PC-3 (cell line): ENCODE measurements around the gene IL1RAPL1. TPM values are rescaled to one million over a fixed set of nuclear protein-coding genes. Genes with fewer than 3 reads are reported as not detected.

ENCODE experiments used
- ATAC-seq: fragments of 200-7000 bp; cut with Tn5 transposase; 2 replicates; pipeline ENCODE4 v1.9.1; 2020; ENCODE audit warnings: mild to moderate bottlenecking, moderate library complexity
- BruUV-seq: library from RNA; stranded (reverse); fragments of 400-500 nt; replicated peaks from 2 replicates; lab custom pipeline; 2021; lab: Mats Ljungman, UMichigan
- CTCF ChIA-PET: fragments of 300-600 bp; sonication (Branson Sonifier 250); formaldehyde crosslinking; loops from one replicate; lab custom pipeline; 2022; ENCODE audit warnings: antibody characterized with exemption; lab: Charles Lee
- POLR2A ChIA-PET: fragments of 300-600 bp; sonication (Branson Sonifier 250); formaldehyde crosslinking; loops from one replicate; lab custom pipeline; 2022; ENCODE audit warnings: antibody characterized with exemption; ENCODE audit not compliant: unreplicated experiment; lab: Charles Lee
- DNase-seq: peaks from one replicate; pipeline ENCODE4 v3.0.0-alpha.2; 2015
- H2AFZ ChIP-seq: fragments of 300-600 bp; sonication (generic); 2 replicates; pipeline ENCODE4 v1.6.0; 2016; ENCODE audit warnings: antibody characterized with exemption, low read length
- H3F3A ChIP-seq: fragments of 300-600 bp; sonication (generic); one replicate; pipeline ENCODE4 v1.6.0; 2017; ENCODE audit warnings: antibody characterized with exemption, low read length, control low read depth, mild to moderate bottlenecking; ENCODE audit not compliant: unreplicated experiment
- H3K27ac ChIP-seq: fragments of 300-600 bp; sonication (generic); 2 replicates; pipeline ENCODE4 v1.5.1; 2016; ENCODE audit warnings: mild to moderate bottlenecking, low read length
- H3K27me3 ChIP-seq: fragments of 300-600 bp; sonication (generic); 2 replicates; pipeline ENCODE4 v1.6.1; 2016; ENCODE audit warnings: low read length, mixed read lengths
- H3K36me3 ChIP-seq: fragments of 300-600 bp; sonication (generic); 2 replicates; pipeline ENCODE4 v1.6.1; 2016; ENCODE audit warnings: low read depth, mixed run types, low read length, mixed read lengths
- H3K4me1 ChIP-seq: fragments of 300-600 bp; sonication (generic); 2 replicates; pipeline ENCODE4 v1.5.1; 2016; ENCODE audit warnings: low read length; ENCODE audit not compliant: insufficient read depth
- H3K4me2 ChIP-seq: fragments of 300-600 bp; sonication (generic); 2 replicates; pipeline ENCODE4 v1.6.0; 2016; ENCODE audit warnings: low read length
- H3K4me3 ChIP-seq: fragments of 300-600 bp; sonication (generic); 2 replicates; pipeline ENCODE4 v1.5.1; 2016; ENCODE audit warnings: mild to moderate bottlenecking, low read length, mixed read lengths
- H3K79me2 ChIP-seq: fragments of 300-600 bp; sonication (generic); 2 replicates; pipeline ENCODE4 v1.6.1; 2017; ENCODE audit warnings: low read length, mixed read lengths
- H3K9ac ChIP-seq: fragments of 300-600 bp; sonication (generic); 2 replicates; pipeline ENCODE4 v1.6.0; 2016; ENCODE audit warnings: mild to moderate bottlenecking, low read length
- H3K9me2 ChIP-seq: fragments of 300-600 bp; sonication (generic); replicated peaks from 2 replicates; pipeline ENCODE4 v1.6.1; 2016; ENCODE audit warnings: mixed run types, low read length, mixed read lengths
- H3K9me3 ChIP-seq: fragments of 300-600 bp; sonication (generic); 2 replicates; pipeline ENCODE4 v1.6.1; 2016; ENCODE audit warnings: low read length, mixed read lengths
- H4K20me1 ChIP-seq: fragments of 300-600 bp; sonication (generic); 2 replicates; pipeline ENCODE4 v1.6.1; 2016; ENCODE audit warnings: low read length, mixed read lengths
- EZH2 ChIP-seq: fragments of 300-600 bp; sonication (generic); IDR thresholded peaks from one replicate; pipeline ENCODE4 v1.6.1; 2017; ENCODE audit warnings: antibody characterized with exemption, mild to moderate bottlenecking, low read length; ENCODE audit not compliant: unreplicated experiment
- EZH2phosphoT487 ChIP-seq: fragments of 300-600 bp; sonication (generic); IDR thresholded peaks from 2 replicates; pipeline ENCODE4 v1.6.1; 2018; ENCODE audit warnings: mild to moderate bottlenecking, antibody characterized with exemption, low read length, borderline replicate concordance
- intact Hi-C: fragments of 100-400 bp; cut with micrococcal nuclease; formaldehyde crosslinking; loops from 2 replicates; pipeline ENCODE4 v1.9.0; 2023
- total RNA-seq: library from RNA; depleted of rRNA; stranded (reverse); fragments of >200 nt; gene quantifications from 2 replicates; pipeline ENCODE4 v1.2.3, GENCODE V29; 2014
- TF ChIP-seq, protein P1 (sequence below): fragments of 300-600 bp; sonication (generic); conservative IDR thresholded peaks from 2 replicates; pipeline ENCODE4 v1.5.1; 2017; ENCODE audit warnings: antibody characterized with exemption, low read depth, mild to moderate bottlenecking, low read length

IL1RAPL1 gene
- total RNA-seq, 1 experiment from 2014 or later: 0.44 TPM

DNA sequence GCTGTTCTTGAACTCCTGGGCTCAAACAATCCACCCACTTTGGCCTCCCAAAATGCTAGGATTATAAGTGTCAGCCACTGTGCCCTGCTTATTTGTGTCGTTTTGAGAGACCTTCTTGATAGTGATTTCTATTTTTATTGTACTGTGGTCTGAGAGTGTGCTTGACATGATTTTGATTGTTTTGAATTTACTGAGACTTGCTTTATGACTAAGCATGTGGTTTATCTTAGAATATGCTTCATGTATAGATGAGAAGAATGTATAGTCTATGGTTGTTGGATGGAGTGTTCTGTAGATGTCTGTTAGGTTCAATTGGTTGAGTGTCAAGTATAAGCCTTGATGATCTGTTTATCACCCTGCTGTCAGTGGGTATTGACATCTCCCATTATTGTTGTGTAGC, 789.3 kb downstream of the IL1RAPL1 start:
- no peak for ATAC-seq
- no peak overlapping the region for H3K4me3 ChIP-seq
- H3K27me3 ChIP-seq: no peaks in the 10 kb centered on the region
- no peaks in the 10 kb centered on the region for H4K20me1 ChIP-seq
- no peaks in the 10 kb centered on the region for H3K4me1 ChIP-seq
- no peak overlapping the region for H3K27ac ChIP-seq
- no peaks in the 10 kb centered on the region for H3K9me3 ChIP-seq
- ChIA-PET CTCF (no interaction called here), POLR2A (no interaction called here)
- no TSS peak for BruUV-seq
- intact Hi-C loops: no loop called here
- no peak overlapping the region for H3K9ac ChIP-seq
- no peaks in the 10 kb centered on the region for H3K79me2 ChIP-seq
- H2AFZ ChIP-seq: no peak overlapping the region
- H3F3A ChIP-seq: no peaks in the 10 kb centered on the region
- TF ChIP-seq EZH2phosphoT487 (no peak), EZH2 (no peak)
- TF ChIP-seq, protein P1, sequence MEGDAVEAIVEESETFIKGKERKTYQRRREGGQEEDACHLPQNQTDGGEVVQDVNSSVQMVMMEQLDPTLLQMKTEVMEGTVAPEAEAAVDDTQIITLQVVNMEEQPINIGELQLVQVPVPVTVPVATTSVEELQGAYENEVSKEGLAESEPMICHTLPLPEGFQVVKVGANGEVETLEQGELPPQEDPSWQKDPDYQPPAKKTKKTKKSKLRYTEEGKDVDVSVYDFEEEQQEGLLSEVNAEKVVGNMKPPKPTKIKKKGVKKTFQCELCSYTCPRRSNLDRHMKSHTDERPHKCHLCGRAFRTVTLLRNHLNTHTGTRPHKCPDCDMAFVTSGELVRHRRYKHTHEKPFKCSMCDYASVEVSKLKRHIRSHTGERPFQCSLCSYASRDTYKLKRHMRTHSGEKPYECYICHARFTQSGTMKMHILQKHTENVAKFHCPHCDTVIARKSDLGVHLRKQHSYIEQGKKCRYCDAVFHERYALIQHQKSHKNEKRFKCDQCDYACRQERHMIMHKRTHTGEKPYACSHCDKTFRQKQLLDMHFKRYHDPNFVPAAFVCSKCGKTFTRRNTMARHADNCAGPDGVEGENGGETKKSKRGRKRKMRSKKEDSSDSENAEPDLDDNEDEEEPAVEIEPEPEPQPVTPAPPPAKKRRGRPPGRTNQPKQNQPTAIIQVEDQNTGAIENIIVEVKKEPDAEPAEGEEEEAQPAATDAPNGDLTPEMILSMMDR: no peak
- H3K9me2 ChIP-seq: no peaks in the 10 kb centered on the region
- H3K36me3 ChIP-seq: no peaks in the 10 kb centered on the region
- no peak overlapping the region for H3K4me2 ChIP-seq
- DNase-seq: no peak

DNA sequence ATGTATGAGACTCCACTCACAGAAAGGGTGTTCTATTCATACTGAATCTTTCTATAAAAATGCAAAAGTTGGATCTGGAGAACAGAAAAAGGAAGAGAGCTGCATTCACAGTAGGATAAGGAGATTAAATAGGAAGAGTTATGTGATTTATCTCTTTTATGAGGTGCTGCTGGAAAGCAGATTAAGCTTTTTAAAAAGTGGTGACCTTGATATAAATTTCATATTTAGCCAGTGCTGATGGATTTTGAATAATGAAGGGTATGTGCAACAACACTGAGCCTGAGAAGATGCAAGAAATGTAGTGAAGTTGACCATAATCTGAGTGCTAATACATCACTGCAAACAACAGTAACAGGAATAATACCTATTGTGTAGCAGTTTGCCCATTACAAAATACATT, 795.6 kb downstream of the IL1RAPL1 start:
- Histone ChIP-seq H3K36me3 (no peaks in the 10 kb centered on the region), H3K9me3 (no peaks in the 10 kb centered on the region), H3K27ac (no peak overlapping the region), H3K79me2 (no peaks in the 10 kb centered on the region), H2AFZ (no peak overlapping the region), H3K9ac (no peak overlapping the region), H3K4me2 (no peak overlapping the region), H4K20me1 (no peaks in the 10 kb centered on the region), H3K4me1 (no peaks in the 10 kb centered on the region), H3K27me3 (no peaks in the 10 kb centered on the region), H3F3A (no peaks in the 10 kb centered on the region), H3K9me2 (no peaks in the 10 kb centered on the region), H3K4me3 (no peak overlapping the region)
- ATAC-seq (no peak), DNase-seq (no peak)
- BruUV-seq: no TSS peak
- CTCF ChIA-PET: no interaction called here
- POLR2A ChIA-PET: no interaction called here
- TF ChIP-seq EZH2: no peak
- TF ChIP-seq, protein P1: no peak
- TF ChIP-seq EZH2phosphoT487: no peak
- intact Hi-C loops: no loop called here

DNA sequence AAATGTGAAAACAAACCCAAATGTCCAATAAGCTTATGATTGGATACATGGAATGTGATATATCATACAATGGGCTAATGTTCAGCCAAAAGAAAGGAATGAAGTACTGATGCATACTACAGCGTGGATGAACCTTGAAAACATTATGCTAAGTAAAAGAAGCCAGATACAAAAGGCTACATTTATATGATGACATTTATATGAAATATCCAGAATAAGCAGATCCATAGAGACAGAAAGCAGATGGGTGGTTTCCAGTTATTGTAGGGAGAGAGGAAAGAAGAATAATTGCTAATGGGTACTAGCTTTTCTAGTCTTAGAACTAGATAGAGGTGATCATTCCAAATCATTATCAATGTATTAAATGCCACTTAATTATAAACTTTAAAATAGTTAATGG, 801.3 kb downstream of the IL1RAPL1 start:
- ChIA-PET POLR2A (no interaction called here), CTCF (no interaction called here)
- Histone ChIP-seq H3K27me3 (no peaks in the 10 kb centered on the region), H3K27ac (no peak overlapping the region), H3K4me3 (no peak overlapping the region), H3K36me3 (no peaks in the 10 kb centered on the region), H3K79me2 (no peaks in the 10 kb centered on the region), H4K20me1 (no peaks in the 10 kb centered on the region), H3K4me1 (no peaks in the 10 kb centered on the region), H3K4me2 (no peak overlapping the region), H3F3A (no peaks in the 10 kb centered on the region), H3K9me2 (no peaks in the 10 kb centered on the region), H3K9ac (no peak overlapping the region), H3K9me3 (no peaks in the 10 kb centered on the region), H2AFZ (no peak overlapping the region)
- BruUV-seq: no TSS peak
- ATAC-seq (no peak), DNase-seq (no peak)
- intact Hi-C loops: no loop called here
- no peak for TF ChIP-seq EZH2phosphoT487
- TF ChIP-seq, protein P1: no peak
